ENCODE measurements around the gene CCDC12. TPM values are rescaled to one million over a fixed set of nuclear protein-coding genes. Genes with fewer than 3 reads are reported as not detected.
A peak's percentile ranks its signal among the peaks of the same experiment; 100 is the strongest.

Gene CCDC12
- total RNA-seq, 1 donor from 2014 or later = 39.6 TPM

- DNase-seq (ENCODE audit: extremely low read depth, low read depth, low spot score) = peak; percentile 81
These were observed 16.4 kb downstream of the CCDC12 start for GRCh38 chr3:46960081-46960701.

GRCh38 chr3:46959161-46959511, 17.4 kb downstream of the CCDC12 start:
- no peak for DNase-seq (ENCODE audit: extremely low read depth, low read depth, low spot score)

GRCh38 chr3:46958467-46959160, 17.9 kb downstream of the CCDC12 start:
- no peak for DNase-seq (ENCODE audit: extremely low read depth, low read depth, low spot score)

- no peak for DNase-seq (ENCODE audit: extremely low read depth, low read depth, low spot score)
These were observed 19.3 kb downstream of the CCDC12 start for GRCh38 chr3:46957092-46957820.

- no peak for DNase-seq (ENCODE audit: extremely low read depth, low read depth, low spot score)
These were observed 20.7 kb downstream of the CCDC12 start for GRCh38 chr3:46955801-46956259.

- no peak for DNase-seq (ENCODE audit: extremely low read depth, low read depth, low spot score)
These were observed 21.4 kb downstream of the CCDC12 start for GRCh38 chr3:46955157-46955556.

GRCh38 chr3:46954178-46954577, 22.4 kb downstream of the CCDC12 start:
- DNase-seq (ENCODE audit: extremely low read depth, low read depth, low spot score) = no peak

GRCh38 chr3:46953234-46954010, 23.1 kb downstream of the CCDC12 start:
- DNase-seq (ENCODE audit: extremely low read depth, low read depth, low spot score) = no peak

GRCh38 chr3:46952813-46953212, 23.7 kb downstream of the CCDC12 start:
- DNase-seq (ENCODE audit: extremely low read depth, low read depth, low spot score) = no peak

GRCh38 chr3:46950650-46951241, 25.8 kb downstream of the CCDC12 start:
- no peak for DNase-seq (ENCODE audit: extremely low read depth, low read depth, low spot score)

- no peak for DNase-seq (ENCODE audit: extremely low read depth, low read depth, low spot score)
These were observed 26.4 kb downstream of the CCDC12 start for GRCh38 chr3:46950177-46950576.

- no peak for DNase-seq (ENCODE audit: extremely low read depth, low read depth, low spot score)
These were observed 27.5 kb downstream of the CCDC12 start for GRCh38 chr3:46948830-46949671.

GRCh38 chr3:46947981-46948791, 28.4 kb downstream of the CCDC12 start:
- DNase-seq (ENCODE audit: extremely low read depth, low read depth, low spot score) = no peak

- no peak for DNase-seq (ENCODE audit: extremely low read depth, low read depth, low spot score)
These were observed 29.0 kb downstream of the CCDC12 start for GRCh38 chr3:46947546-46947901.

GRCh38 chr3:46946856-46947545, 29.5 kb downstream of the CCDC12 start:
- no peak for DNase-seq (ENCODE audit: extremely low read depth, low read depth, low spot score)

GRCh38 chr3:46946416-46946815, 30.1 kb downstream of the CCDC12 start:
- no peak for DNase-seq (ENCODE audit: extremely low read depth, low read depth, low spot score)

- DNase-seq (ENCODE audit: extremely low read depth, low read depth, low spot score) = no peak
These were observed 32.4 kb downstream of the CCDC12 start for GRCh38 chr3:46944191-46944590.

Measured in glomerular endothelial cell (primary cell).